Measurements from ENCODE around the gene LIMS1. TPM values are rescaled to one million over a fixed set of nuclear protein-coding genes. Genes with fewer than 3 reads are reported as not detected.

The LIMS1 gene
- total RNA-seq, 1 experiment from 2014 or later: 101 TPM

- POLR2A ChIA-PET: interaction anchor here (0.6 kb wide), 1 partner anchor 10 kb away, joined by 3 read pairs; no protein-coding TSS in a partner anchor
- Histone ChIP-seq H3K27ac (ENCODE audit: low read length) (peak overlapping the region; percentile 97), H3K4me3 (ENCODE audit: low read depth in 2 of 2, low read length in 2 of 2) (no peak overlapping the region), H3K4me1 (ENCODE audit: control insufficient read depth, insufficient read depth, low read length) (peaks cover 87% of the 10 kb centered on the region), H3K27me3 (ENCODE audit: control insufficient read depth, insufficient read depth, low read length) (no peaks in the 10 kb centered on the region), H3K9me3 (ENCODE audit: control insufficient read depth, insufficient read depth, low read depth, low read length) (no peaks in the 10 kb centered on the region), H3K36me3 (ENCODE audit: control insufficient read depth, insufficient read depth, low read length) (no peaks in the 10 kb centered on the region)
- in situ Hi-C loops (cut with HindIII; ENCODE audit: low pct_unique_long_range_greater_than_20kb, low sequenced_read_pairs): no loop called here
- ATAC-seq (no peak), DNase-seq (ENCODE audit: low read depth, low spot score) (no peak)
- BruUV-seq (replicated peaks): no TSS peak
- no peak for TF ChIP-seq CTCF (IDR thresholded peaks at IDR 0.05)
- CTCF ChIA-PET: interaction anchor here (4.5 kb wide), 1 partner anchor 21 kb away, joined by 26 read pairs; no protein-coding TSS in a partner anchor
- intact Hi-C loops (cut with micrococcal nuclease; ENCODE audit: unreplicated experiment): no loop called here
These were observed 81.3 kb downstream of the LIMS1 start for GRCh38 chr2:108615480-108616090.

- H3K27ac ChIP-seq (ENCODE audit: low read length): peak overlapping the region; percentile 97
These were observed 82.0 kb downstream of the LIMS1 start for GRCh38 chr2:108616318-108616717.

More at GRCh38 chr2:108616318-108616717, 82.0 kb downstream of the LIMS1 start:
- Histone ChIP-seq H3K9me3 (ENCODE audit: control insufficient read depth, insufficient read depth, low read depth, low read length) (no peaks in the 10 kb centered on the region), H3K4me1 (ENCODE audit: control insufficient read depth, insufficient read depth, low read length) (peaks cover 91% of the 10 kb centered on the region), H3K36me3 (ENCODE audit: control insufficient read depth, insufficient read depth, low read length) (no peaks in the 10 kb centered on the region), H3K4me3 (ENCODE audit: low read depth in 2 of 2, low read length in 2 of 2) (no peak overlapping the region), H3K27me3 (ENCODE audit: control insufficient read depth, insufficient read depth, low read length) (no peaks in the 10 kb centered on the region)
- in situ Hi-C loops (cut with HindIII; ENCODE audit: low pct_unique_long_range_greater_than_20kb, low sequenced_read_pairs) (no loop called here), intact Hi-C loops (cut with micrococcal nuclease; ENCODE audit: unreplicated experiment) (no loop called here)
- TF ChIP-seq SIN3A (IDR thresholded peaks at IDR 0.05; ENCODE audit: borderline replicate concordance, insufficient read depth, low read depth, low read length) (no peak), CTCF (IDR thresholded peaks at IDR 0.05) (no peak), REST (IDR thresholded peaks at IDR 0.05; ENCODE audit: insufficient read depth in 1 of 2, low read depth in 2 of 2, low read length in 1 of 2) (no peak), POLR2AphosphoS5 (IDR thresholded peaks at IDR 0.05; ENCODE audit: low read depth, low read length) (no peak), TCF7L2 (IDR thresholded peaks at IDR 0.05; ENCODE audit: low read depth, low read length) (no peak)
- no peak for ATAC-seq
- ChIA-PET POLR2A (interaction anchor here (0.6 to 1.2 kb wide), 2 partner anchors 9 to 20 kb away, joined by 3 read pairs; no protein-coding TSS in a partner anchor), CTCF (interaction anchor here (0.5 to 4.5 kb wide), 2 partner anchors 20 to 76 kb away, joined by 4 to 26 read pairs; no protein-coding TSS in a partner anchor)
- no TSS peak for BruUV-seq (replicated peaks)
- DNase-seq (ENCODE audit: low read depth, low spot score): no peak
